Fibroblast of mammary gland (primary cell): ENCODE data around the gene RHBDD2.
"Not testable (repeated sequence)": the region's sequence is repeated elsewhere in the genome, so short reads cannot be mapped to it uniquely, and the experiment has no call there.

Experiments used
- DNase-seq: peaks from one replicate; pipeline ENCODE4 v3.0.0-alpha.2; 2010; ENCODE audit warnings: low read depth
- H3K4me3 ChIP-seq: 2 replicates; pipeline ENCODE4 v1.5.1; 2011; ENCODE audit warnings: low read depth, mild to moderate bottlenecking, low read length, moderate library complexity; ENCODE audit not compliant: control insufficient read depth
- TF ChIP-seq, protein P1 (sequence below): conservative IDR thresholded peaks from 2 replicates; pipeline ENCODE4 v1.5.1; 2011; ENCODE audit warnings: low read depth, low read length, inconsistent platforms; ENCODE audit not compliant: control insufficient read depth, insufficient read depth

The RHBDD2 gene

DNA sequence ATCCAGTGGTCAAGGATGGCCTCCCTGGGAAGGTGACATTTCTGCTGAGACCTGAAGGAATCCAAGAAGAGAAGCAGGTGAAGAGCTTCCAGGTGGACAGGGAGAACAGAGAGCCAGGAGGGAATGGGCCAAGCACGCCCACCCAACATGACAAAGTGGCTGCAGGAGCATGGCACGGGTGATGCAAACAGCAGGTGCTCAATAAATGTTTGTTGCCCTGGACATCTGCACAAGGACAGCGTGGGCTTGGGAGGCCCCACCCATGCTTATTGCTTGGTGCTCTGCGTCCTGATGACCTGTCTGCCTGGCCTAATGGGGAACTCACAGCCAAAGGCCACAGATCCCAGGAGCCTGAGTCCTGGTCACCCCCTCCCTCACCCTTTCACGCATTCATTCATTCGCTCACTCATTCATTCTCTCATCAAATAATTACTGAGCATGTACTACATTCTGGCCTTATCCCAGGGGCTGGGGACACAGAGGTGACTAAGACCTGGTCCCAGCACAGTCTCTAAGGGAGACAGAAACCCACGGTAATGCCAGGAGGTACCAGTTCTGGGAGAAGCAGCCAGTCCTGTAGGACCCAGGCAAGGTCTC, 13.1 kb downstream of the RHBDD2 start:
- TF ChIP-seq, protein P1, sequence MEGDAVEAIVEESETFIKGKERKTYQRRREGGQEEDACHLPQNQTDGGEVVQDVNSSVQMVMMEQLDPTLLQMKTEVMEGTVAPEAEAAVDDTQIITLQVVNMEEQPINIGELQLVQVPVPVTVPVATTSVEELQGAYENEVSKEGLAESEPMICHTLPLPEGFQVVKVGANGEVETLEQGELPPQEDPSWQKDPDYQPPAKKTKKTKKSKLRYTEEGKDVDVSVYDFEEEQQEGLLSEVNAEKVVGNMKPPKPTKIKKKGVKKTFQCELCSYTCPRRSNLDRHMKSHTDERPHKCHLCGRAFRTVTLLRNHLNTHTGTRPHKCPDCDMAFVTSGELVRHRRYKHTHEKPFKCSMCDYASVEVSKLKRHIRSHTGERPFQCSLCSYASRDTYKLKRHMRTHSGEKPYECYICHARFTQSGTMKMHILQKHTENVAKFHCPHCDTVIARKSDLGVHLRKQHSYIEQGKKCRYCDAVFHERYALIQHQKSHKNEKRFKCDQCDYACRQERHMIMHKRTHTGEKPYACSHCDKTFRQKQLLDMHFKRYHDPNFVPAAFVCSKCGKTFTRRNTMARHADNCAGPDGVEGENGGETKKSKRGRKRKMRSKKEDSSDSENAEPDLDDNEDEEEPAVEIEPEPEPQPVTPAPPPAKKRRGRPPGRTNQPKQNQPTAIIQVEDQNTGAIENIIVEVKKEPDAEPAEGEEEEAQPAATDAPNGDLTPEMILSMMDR = no peak
- DNase-seq = no peak
- H3K4me3 ChIP-seq = no peak overlapping the region

DNA sequence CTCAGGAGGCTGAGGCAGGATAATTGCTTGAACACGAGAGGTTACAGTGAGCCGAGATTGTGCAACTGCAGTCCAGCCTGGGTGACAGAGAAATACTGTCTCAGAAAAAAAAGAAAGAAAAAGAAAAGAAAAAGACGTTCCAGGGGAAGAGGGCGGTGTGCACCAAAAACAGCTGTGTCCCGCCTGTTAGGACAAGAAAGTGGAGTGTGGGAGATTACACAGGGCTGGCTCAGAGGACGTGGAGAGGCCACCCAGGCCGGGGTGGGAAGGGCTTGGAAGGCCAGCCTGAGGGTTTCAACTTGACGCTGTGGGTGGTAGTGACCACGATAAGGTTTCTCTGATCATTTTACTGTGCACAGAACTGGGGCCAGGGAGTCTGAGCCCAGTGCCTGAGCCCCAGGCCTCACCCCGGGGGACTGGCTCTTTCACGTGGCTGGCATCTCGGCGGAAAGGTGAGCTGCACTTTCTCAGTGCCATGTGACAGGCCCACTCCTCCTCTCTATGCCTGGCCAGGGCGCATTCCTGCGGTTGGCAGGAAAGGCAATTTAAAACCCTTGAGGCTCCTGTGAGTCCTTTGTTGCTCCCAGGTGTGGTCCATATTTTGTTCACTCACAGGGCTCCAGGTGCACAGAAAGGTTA, 13.9 kb downstream of the RHBDD2 start:
- peak; percentile 47 for DNase-seq
- TF ChIP-seq, protein P1 = no peak
- H3K4me3 ChIP-seq = no peak overlapping the region

DNA sequence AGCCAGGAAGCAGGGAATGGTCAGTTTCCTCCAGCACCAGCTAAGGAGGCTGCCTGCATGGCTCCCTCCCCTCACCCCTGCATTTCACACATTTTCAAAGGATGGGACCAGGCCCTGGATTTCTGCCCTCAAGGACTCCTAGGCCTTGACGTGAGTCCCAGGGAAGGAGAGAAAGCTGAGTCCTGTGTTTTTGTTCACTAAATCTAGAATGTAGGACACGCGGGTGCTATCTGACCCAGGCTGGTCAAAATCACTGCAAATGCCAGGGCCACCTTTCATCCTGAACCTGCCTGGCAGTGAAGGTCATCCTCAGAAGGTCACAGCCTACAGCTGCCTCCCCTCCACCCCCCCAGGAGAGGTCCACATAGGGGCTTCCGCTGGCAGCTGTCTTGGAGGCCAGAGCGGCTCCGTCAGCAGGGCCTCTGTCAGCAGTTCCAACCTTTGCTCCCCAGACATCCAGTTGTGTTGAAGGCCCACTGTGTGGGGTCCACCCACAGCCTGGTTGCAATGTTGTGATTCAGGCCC, 18.0 kb downstream of the RHBDD2 start:
- no peak overlapping the region for H3K4me3 ChIP-seq
- TF ChIP-seq, protein P1 = no peak
- DNase-seq = no peak

DNA sequence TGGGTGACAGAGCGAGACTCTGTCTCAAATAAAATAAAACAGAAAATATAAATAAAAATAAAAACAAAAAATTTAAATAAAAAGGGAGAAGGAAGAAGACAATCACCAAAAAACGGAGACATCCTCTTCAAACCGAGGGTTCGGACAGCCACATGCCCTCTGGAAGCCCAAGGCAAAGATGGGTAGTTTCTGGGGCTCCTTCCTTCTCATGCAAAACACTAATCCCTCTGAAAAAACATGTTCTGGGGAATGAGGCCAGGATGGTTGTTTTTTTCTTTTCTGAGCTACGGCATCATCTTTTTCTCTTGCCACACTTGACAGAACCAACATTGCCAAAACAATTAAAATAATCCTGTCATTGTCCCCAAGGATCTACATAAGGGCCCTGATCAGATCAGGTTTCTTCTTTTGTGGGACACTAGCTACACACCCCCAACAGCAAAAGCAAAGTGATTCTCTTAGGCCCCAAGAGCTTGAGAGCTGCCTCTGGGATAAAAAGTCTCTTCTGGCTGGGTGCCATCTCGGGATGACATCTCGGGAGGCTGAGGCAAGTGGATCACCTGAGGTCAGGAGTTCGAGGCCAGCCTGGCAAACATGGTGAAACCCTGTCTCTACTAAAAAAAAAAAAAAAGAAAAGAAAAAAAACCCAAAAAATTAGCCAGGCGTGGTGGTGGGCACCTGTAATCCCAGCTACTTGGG, 21.9 kb downstream of the RHBDD2 start:
- TF ChIP-seq, protein P1 = no peak
- no peak for DNase-seq

DNA sequence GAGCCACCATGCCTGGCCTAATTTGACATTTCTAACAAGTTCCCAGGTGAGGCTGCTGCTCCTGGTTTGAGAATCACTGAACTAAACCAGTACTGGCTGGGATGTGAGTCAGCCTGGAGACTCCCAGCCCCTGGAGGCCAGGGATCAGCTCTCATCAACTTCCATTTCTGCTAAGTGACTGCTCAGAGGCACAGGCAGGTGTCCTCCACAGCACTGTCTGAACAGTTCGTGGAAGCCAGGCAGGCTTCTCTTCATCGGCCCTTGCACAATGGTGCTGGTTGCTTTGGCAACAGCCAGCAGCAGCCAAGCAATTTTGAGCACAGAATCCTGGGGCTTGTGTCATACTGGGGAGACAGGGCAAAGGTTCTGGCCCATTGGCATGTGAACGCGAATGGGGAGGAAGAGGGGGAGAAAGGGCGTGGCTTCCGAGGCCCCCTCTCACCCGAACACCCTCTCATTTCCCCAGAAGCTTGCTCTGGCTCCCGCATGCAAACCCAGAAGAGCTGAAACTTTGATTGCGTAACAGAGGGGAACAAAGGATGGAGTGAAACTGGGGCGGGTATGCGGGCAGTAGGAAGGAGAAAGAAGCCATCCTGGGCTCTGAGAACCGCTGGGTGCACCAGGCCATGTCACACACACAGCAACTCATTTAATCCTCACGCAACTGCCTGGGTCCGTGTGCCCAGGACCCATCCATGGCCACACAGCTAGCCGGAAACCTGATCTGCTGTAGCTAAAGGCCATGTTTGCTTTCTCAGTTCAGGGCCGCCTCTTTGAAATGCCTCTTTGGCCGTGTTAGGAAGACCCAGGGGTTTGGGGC, 27.2 kb downstream of the RHBDD2 start:
- TF ChIP-seq, protein P1 = no peak
- peak; percentile 81 for DNase-seq
- H3K4me3 ChIP-seq = no peak overlapping the region

More for the DNA sequence above, 21.9 kb downstream of the RHBDD2 start:
- no peak overlapping the region for H3K4me3 ChIP-seq

DNA sequence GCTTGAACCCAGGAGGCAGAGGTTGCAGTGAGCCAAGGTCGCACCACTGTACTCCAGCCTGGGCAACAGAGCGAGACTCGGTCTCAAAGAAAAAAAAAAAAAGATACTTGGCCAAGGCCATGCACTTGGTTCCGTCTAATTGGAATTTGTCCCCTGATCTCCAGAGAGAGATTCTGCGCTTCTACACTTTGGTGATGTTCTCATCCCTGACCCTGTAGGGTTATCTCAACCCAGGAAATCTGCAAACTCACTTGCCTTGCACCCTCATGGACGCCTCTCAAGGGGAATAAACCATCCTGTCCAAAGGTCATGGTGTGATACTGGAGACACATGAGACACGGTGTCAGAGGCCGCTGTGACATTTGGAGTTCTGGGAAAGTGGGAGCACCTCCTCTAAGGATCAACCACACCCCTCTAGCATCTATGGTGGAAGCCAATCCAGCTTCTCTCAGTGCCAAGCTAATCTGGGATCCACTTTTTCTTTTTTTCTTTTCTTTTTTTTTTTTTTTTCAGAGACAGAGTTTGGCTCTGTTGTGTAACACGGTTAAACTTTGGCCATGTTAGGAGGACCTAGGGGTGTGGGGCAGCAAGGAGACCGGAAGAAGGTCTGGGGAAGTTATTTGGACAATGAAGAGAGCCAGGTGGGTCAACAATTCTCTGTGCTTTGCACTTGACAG, 28.3 kb downstream of the RHBDD2 start:
- DNase-seq = no peak
- TF ChIP-seq, protein P1 = no peak
- no peak overlapping the region for H3K4me3 ChIP-seq

DNA sequence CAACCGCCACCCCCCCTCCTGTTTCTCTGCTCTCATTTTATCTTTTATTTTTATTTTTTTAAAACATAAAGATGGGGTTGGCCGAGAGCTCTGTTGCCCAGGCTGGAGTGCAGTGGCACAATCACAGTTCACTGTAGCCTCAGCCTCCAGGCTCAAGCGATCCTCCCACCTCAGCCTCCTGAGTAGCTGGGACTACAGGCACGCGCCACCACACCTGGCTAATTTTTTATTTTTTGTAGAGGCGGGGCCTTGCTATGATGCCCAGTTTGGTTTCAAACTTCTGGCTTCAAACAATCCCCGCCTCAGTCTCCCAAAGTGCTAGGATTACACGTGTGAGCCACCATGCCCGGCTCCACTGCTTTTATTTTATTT, 28.8 kb downstream of the RHBDD2 start:
- not testable (repeated sequence) for H3K4me3 ChIP-seq, DNase-seq
